ENCODE results near the gene STK17B. TPM values are rescaled to one million over a fixed set of nuclear protein-coding genes. Genes with fewer than 3 reads are reported as not detected.

STK17B gene
- total and polyA plus RNA-seq, 2 experiments from 2014 or later, result 5.7 to 13.7 TPM

GRCh38 chr2:196183528-196184231, 12.3 kb upstream of the STK17B start:
- Histone ChIP-seq H3K4me2 (no peak overlapping the region), H3K9me2 (ENCODE audit: insufficient read depth) (0 out of 2 replicates have a peak, but pooled peaks cover 5% of the 10 kb centered on the region), H3K79me2 (replicated peaks; ENCODE audit: insufficient read depth) (no peaks in the 10 kb centered on the region), H2AFZ (no peak overlapping the region), H3F3A (replicated peaks; ENCODE audit: low read depth) (no peaks in the 10 kb centered on the region), H3K27ac (ENCODE audit: low read depth) (no peak overlapping the region), H4K20me1 (replicated peaks; ENCODE audit: insufficient read depth) (no peaks in the 10 kb centered on the region), H3K4me3 (no peak overlapping the region), H3K27me3 (ENCODE audit: insufficient read depth) (no peaks in the 10 kb centered on the region), H3K4me1 (ENCODE audit: insufficient read depth) (no peaks in the 10 kb centered on the region), H3K36me3 (ENCODE audit: insufficient read depth) (no peaks in the 10 kb centered on the region)
- no peak for ATAC-seq
- DNase-seq (ENCODE audit: low spot score), result no peak
- H3K27me3 Mint-ChIP-seq (ENCODE audit: insufficient read depth, low read depth, poor library complexity), result peaks cover 4% of the 10 kb centered on the region
- no peaks in the 10 kb centered on the region for H3K4me1 Mint-ChIP-seq
- no peaks in the 10 kb centered on the region for H3K36me3 Mint-ChIP-seq (ENCODE audit: low read depth)
- no peak overlapping the region for H3K27ac Mint-ChIP-seq
- H3K9me3 Mint-ChIP-seq, result no peaks in the 10 kb centered on the region
- H3K4me3 Mint-ChIP-seq, result no peak overlapping the region
- TF ChIP-seq POLR2AphosphoS5 (IDR thresholded peaks at IDR 0.05; ENCODE audit: low read depth), result no peak
- TF ChIP-seq JUNB (IDR thresholded peaks at IDR 0.05; ENCODE audit: unreplicated experiment), result no peak
- TF ChIP-seq CTCF (conservative IDR thresholded peaks at IDR 0.05; ENCODE audit: low read depth in 2 of 2), result no peak
- no peak for TF ChIP-seq EZH2 (IDR thresholded peaks at IDR 0.05; ENCODE audit: low read depth, unreplicated experiment)
- no peak for TF ChIP-seq REST (IDR thresholded peaks at IDR 0.05; ENCODE audit: unreplicated experiment)
- TF ChIP-seq ETS1 (IDR thresholded peaks at IDR 0.05), result no peak
- TF ChIP-seq CREB1 (CRISPR knock-in tag; IDR thresholded peaks at IDR 0.05; ENCODE audit: low read depth), result no peak
- TF ChIP-seq STAT1 (IDR thresholded peaks at IDR 0.05; ENCODE audit: unreplicated experiment), result no peak
- no peak for TF ChIP-seq ZNF114 (CRISPR knock-in tag; IDR thresholded peaks at IDR 0.05)
- no peak for TF ChIP-seq ZNF462 (CRISPR knock-in tag; IDR thresholded peaks at IDR 0.05)
- TF ChIP-seq ZNF331 (CRISPR knock-in tag; IDR thresholded peaks at IDR 0.05; ENCODE audit: low read depth), result no peak
- no peak for TF ChIP-seq NANOG (IDR thresholded peaks at IDR 0.05; ENCODE audit: borderline replicate concordance)
- TF ChIP-seq EZH2phosphoT487 (IDR thresholded peaks at IDR 0.05; ENCODE audit: unreplicated experiment), result no peak

All from GM23338 (cell line).